Measurements from ENCODE around the gene AHCTF1.

The AHCTF1 gene

GRCh38 chr1:246931549-246932365, at the start of gene AHCTF1:
Gene AHCTF1, minus strand, starts transcription at chr1:246931948. Its CDS starts 13,578 bp downstream, at chr1:246918370.
- no peak; the same call in 1 of the 2 replicates for TF ChIP-seq ZBTB7A (IDR thresholded peaks at IDR 0.05; ENCODE audit: low read depth)
- TF ChIP-seq FOXM1 (IDR thresholded peaks at IDR 0.05; ENCODE audit: borderline replicate concordance, low read depth), result peak; percentile 78
- TF ChIP-seq RAD21 (IDR thresholded peaks at IDR 0.05; ENCODE audit: low read depth), result no peak
- TF ChIP-seq USF1 (IDR thresholded peaks at IDR 0.05), result peak; percentile 14; the same call in 1 of the 2 replicates
- peak; percentile 92 for TF ChIP-seq TAF1 (IDR thresholded peaks at IDR 0.05; ENCODE audit: low read depth)
- no peak; the same call in 1 of the 2 replicates for TF ChIP-seq EGR1 (IDR thresholded peaks at IDR 0.05)
- TF ChIP-seq EP300 (IDR thresholded peaks at IDR 0.05; ENCODE audit: borderline replicate concordance), result peak; percentile 51; the same call in 1 of the 2 replicates
- TF ChIP-seq YY1 (IDR thresholded peaks at IDR 0.05; ENCODE audit: low read depth), result peak; percentile 65
- TF ChIP-seq TCF12 (IDR thresholded peaks at IDR 0.05; ENCODE audit: low read depth), result peak; percentile 49; the same call in 1 of the 2 replicates
- no peak; the same call in 1 of the 2 replicates for TF ChIP-seq NFIC (IDR thresholded peaks at IDR 0.05)
- peak; percentile 87 for TF ChIP-seq MAX (IDR thresholded peaks at IDR 0.05)
- TF ChIP-seq CREB1 (IDR thresholded peaks at IDR 0.05; ENCODE audit: low read depth), result peak; percentile 38; the same call in 1 of the 2 replicates
- 0 out of 2 replicates have a peak, but pooled peaks have one; percentile 19 for TF ChIP-seq TEAD4 (IDR thresholded peaks at IDR 0.05)
- no peak; the same call in 1 of the 2 replicates for TF ChIP-seq CEBPB (IDR thresholded peaks at IDR 0.05)
- peak; percentile 50 for TF ChIP-seq REST (IDR thresholded peaks at IDR 0.05; ENCODE audit: low read depth)

- TF ChIP-seq ZBTB7A (IDR thresholded peaks at IDR 0.05; ENCODE audit: low read depth) (no peak), TAF1 (IDR thresholded peaks at IDR 0.05; ENCODE audit: low read depth) (no peak), EP300 (IDR thresholded peaks at IDR 0.05; ENCODE audit: borderline replicate concordance) (no peak)
Observed at GRCh38 chr1:246978785-246979184, 47.0 kb upstream of the AHCTF1 start.

- TF ChIP-seq NFIC (IDR thresholded peaks at IDR 0.05) (no peak), REST (IDR thresholded peaks at IDR 0.05; ENCODE audit: low read depth) (no peak), CEBPB (IDR thresholded peaks at IDR 0.05) (no peak)
Observed at GRCh38 chr1:246978281-246978680, 46.5 kb upstream of the AHCTF1 start.

GRCh38 chr1:246971969-246972368, 40.2 kb upstream of the AHCTF1 start:
- TF ChIP-seq CEBPB (IDR thresholded peaks at IDR 0.05) (no peak), RAD21 (IDR thresholded peaks at IDR 0.05; ENCODE audit: low read depth) (no peak), EGR1 (IDR thresholded peaks at IDR 0.05) (no peak), NFIC (IDR thresholded peaks at IDR 0.05) (no peak), FOXM1 (IDR thresholded peaks at IDR 0.05; ENCODE audit: borderline replicate concordance, low read depth) (no peak), CREB1 (IDR thresholded peaks at IDR 0.05; ENCODE audit: low read depth) (no peak), MAX (IDR thresholded peaks at IDR 0.05) (no peak), USF1 (IDR thresholded peaks at IDR 0.05) (no peak), TAF1 (IDR thresholded peaks at IDR 0.05; ENCODE audit: low read depth) (no peak), REST (IDR thresholded peaks at IDR 0.05; ENCODE audit: low read depth) (no peak), EP300 (IDR thresholded peaks at IDR 0.05; ENCODE audit: borderline replicate concordance) (no peak), ZBTB7A (IDR thresholded peaks at IDR 0.05; ENCODE audit: low read depth) (no peak), TEAD4 (IDR thresholded peaks at IDR 0.05) (no peak), TCF12 (IDR thresholded peaks at IDR 0.05; ENCODE audit: low read depth) (no peak), YY1 (IDR thresholded peaks at IDR 0.05; ENCODE audit: low read depth) (no peak)

Measured in Ishikawa (cell line).